Thyroid gland (tissue), 4 donors: ENCODE results near the gene DLX6. TPM values are rescaled to one million over a fixed set of nuclear protein-coding genes. Genes with fewer than 3 reads are reported as not detected.
"Not testable (repeated sequence)": the region's sequence is repeated elsewhere in the genome, so short reads cannot be mapped to it uniquely, and the experiment has no call there.

Experiments
- DNase-seq, 2 donors: peaks; one replicate each; pipeline ENCODE4 v3.0.0-alpha.2; 2019
- H3K27ac ChIP-seq, 3 donors: fragments of 200-600 bp; sonication (generic); 1 replicate in 2 of 3; 2 replicates in 1 of 3; pipeline ENCODE4 v1.5.1; 2016 to 2019; ENCODE audit warnings: mild to moderate bottlenecking in 1 of 3, moderate library complexity in 1 of 3
- H3K27me3 ChIP-seq: fragments of 200-600 bp; sonication (generic); one replicate; pipeline ENCODE4 v1.5.1; 2019
- H3K36me3 ChIP-seq, 2 donors: fragments of 200-600 bp; sonication (generic); one replicate each; pipeline ENCODE4 v1.5.1; 2016 to 2019
- H3K4me1 ChIP-seq, 2 donors: fragments of 200-600 bp; sonication (generic); one replicate each; pipeline ENCODE4 v1.5.1; 2017 to 2019
- H3K4me3 ChIP-seq, 3 donors: fragments of 200-600 bp; sonication (generic); replicated peaks in 1 of 3; 1 replicate in 2 of 3; 2 replicates in 1 of 3; pipeline ENCODE4 v1.5.1; 2016; ENCODE audit warnings: mild to moderate bottlenecking in 1 of 3
- H3K9me3 ChIP-seq: fragments of 200-600 bp; sonication (generic); one replicate; pipeline ENCODE4 v1.5.1; 2017
- CTCF ChIP-seq, 6 experiments: fragments of 200-600 bp in 3 of 6; fragments of 450-650 bp in 3 of 6; sonication (generic) in 3 of 6; IDR thresholded peaks; one replicate each; pipeline ENCODE4 v1.5.1; 2016 to 2019; ENCODE audit warnings: antibody characterized with exemption in 6 of 6, mild to moderate bottlenecking in 2 of 6, inconsistent platforms in 1 of 6, moderate library complexity in 1 of 6
- POLR2A ChIP-seq, 2 donors: fragments of 450-650 bp; IDR thresholded peaks; one replicate each; pipeline ENCODE4 v1.6.1; 2017; ENCODE audit warnings: antibody characterized with exemption in 2 of 2, mild to moderate bottlenecking in 2 of 2, moderate library complexity in 1 of 2
- WGBS, 2 donors: methylation state at CpG; one replicate each; pipeline ENCODE4 v1.1.5; 2017; 5-methylcytosine and 5-hydroxymethylcytosine counted together
- intact Hi-C: fragments of 100-400 bp; cut with DNase I; formaldehyde crosslinking; loops from one replicate; pipeline ENCODE4 v1.15.1; 2023
- small RNA-seq: library from RNA; depleted of rRNA; stranded (forward); fragments of <200 nt; gene quantifications from one replicate; pipeline ENCODE3, GENCODE V24; 2016
- total RNA-seq, 4 donors: library from RNA; depleted of rRNA; stranded (reverse); fragments of >200 nt; gene quantifications; one replicate each; pipeline ENCODE4 v1.2.3, GENCODE V29; 2016

Gene DLX6
- total RNA-seq, 4 donors from 2014 or later: 0.81 TPM; not detected in 3

- Histone ChIP-seq H3K27ac (no peak overlapping the region), H3K4me3 (peak overlapping the region in 1 of 3 donors; percentile 13), H3K27me3 (peaks cover 17% of the 10 kb centered on the region), H3K9me3 (no peaks in the 10 kb centered on the region), H3K4me1 (peaks cover 6 to 22% of the 10 kb centered on the region in 2 donors), H3K36me3 (no peaks in the 10 kb centered on the region)
- TF ChIP-seq CTCF (IDR thresholded peaks at IDR 0.05) (peak; percentile 43 to 83 (median 71)), POLR2A (IDR thresholded peaks at IDR 0.05) (no peak)
- DNase-seq: peak; percentile 70 to 79
- intact Hi-C loops: loop anchor here (5.0 kb wide), 1 partner anchor 950 kb away; no protein-coding TSS in a partner anchor
- 5 to 7% methylated on average over 20 to 23 of the region's 23 CpGs for WGBS, 2 donors
Measured at GRCh38 chr7:97027427-97028234, 22.3 kb downstream of the DLX6 start.

GRCh38 chr7:97034213-97034852 lies 29.0 kb downstream of the DLX6 start:
- H3K9me3 ChIP-seq, H3K27me3 ChIP-seq, H3K27ac ChIP-seq, H3K4me1 ChIP-seq, DNase-seq, H3K36me3 ChIP-seq, H3K4me3 ChIP-seq, intact Hi-C loops: not testable (repeated sequence)
- WGBS, 2 donors: 94 to 98% methylated on average over 7 to 14 of the region's 30 CpGs

DNA sequence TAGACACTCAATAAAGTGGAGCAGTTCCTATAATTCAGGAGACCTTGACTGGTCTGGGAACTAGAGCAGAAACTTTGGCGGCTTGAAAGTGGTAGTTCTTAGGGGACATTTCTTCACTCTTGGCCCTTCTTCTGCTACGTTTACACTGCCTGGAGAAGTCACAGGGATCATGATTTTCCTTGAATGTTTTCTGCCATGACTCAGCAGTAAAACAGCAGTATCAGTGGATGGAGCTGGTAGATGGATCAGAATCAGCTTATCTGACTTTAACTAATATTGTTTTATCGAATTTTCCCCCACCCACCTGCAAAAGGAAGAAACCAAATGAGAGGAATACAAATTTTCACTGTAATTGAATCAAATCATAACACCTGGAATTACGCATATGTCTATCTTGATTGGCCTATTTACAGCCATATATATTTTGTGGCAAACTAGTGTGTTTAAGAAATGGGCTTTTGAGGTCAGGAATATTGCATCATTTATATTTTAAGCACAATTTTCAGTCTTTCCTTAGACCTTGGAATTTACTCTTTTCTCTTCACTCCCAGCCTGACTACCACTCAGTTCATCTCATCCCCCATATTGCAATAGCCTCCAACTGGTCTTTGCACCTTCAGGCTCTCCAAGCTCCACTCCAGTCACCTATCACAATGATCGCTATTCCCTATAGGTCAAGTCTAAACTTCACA lies 34.2 kb downstream of the DLX6 start:
- H3K9me3 ChIP-seq: no peaks in the 10 kb centered on the region
- TF ChIP-seq POLR2A (IDR thresholded peaks at IDR 0.05) (no peak), CTCF (IDR thresholded peaks at IDR 0.05) (no peak)
- no peaks in the 10 kb centered on the region for H3K36me3 ChIP-seq
- intact Hi-C loops: no loop called here
- H3K27ac ChIP-seq: no peak overlapping the region
- H3K27me3 ChIP-seq: no peaks in the 10 kb centered on the region
- WGBS, 2 donors: 77 to 80% methylated on average over 5 of the region's 5 CpGs
- DNase-seq: no peak
- no peak overlapping the region for H3K4me3 ChIP-seq
- no peaks in the 10 kb centered on the region for H3K4me1 ChIP-seq

GRCh38 chr7:97043281-97043680 lies 37.9 kb downstream of the DLX6 start:
- no peaks in the 10 kb centered on the region for H3K27me3 ChIP-seq
- no peaks in the 10 kb centered on the region for H3K9me3 ChIP-seq

More at GRCh38 chr7:97043281-97043680, 37.9 kb downstream of the DLX6 start:
- 62 to 66% methylated on average over 2 of the region's 2 CpGs for WGBS, 2 donors
- H3K4me3 ChIP-seq: no peak overlapping the region
- H3K36me3 ChIP-seq: no peaks in the 10 kb centered on the region
- intact Hi-C loops: no loop called here
- H3K27ac ChIP-seq: no peak overlapping the region
- DNase-seq: no peak
- no peak for TF ChIP-seq CTCF (IDR thresholded peaks at IDR 0.05)
- no peak for TF ChIP-seq POLR2A (IDR thresholded peaks at IDR 0.05)
- no peaks in the 10 kb centered on the region for H3K4me1 ChIP-seq

Small RNA genes lying within 50 kb of the gene (small RNA-seq; reads per million reads assigned to genes)
- gene RF01778: not detected
- gene RF01887: not detected
- gene RF01888: not detected

Other genes starting within 250 kb of the DLX6 start
- gene DLX5, start 19.3 kb downstream of the DLX6 start, total RNA-seq: 1 to 10 TPM in 1 of 4 donors, under 1 TPM in 2, not detected in 1; 0.54 to 1.5 (median 0.67) TPM
- 10 to 100 TPM in 3 of 4 donors, 1 to 10 TPM in 1; 6.4 to 20.8 (median 11.3) TPM for gene SDHAF3, start 112.1 kb downstream of the DLX6 start, total RNA-seq